Stimulated activated CD8-positive, alpha-beta memory T cell treated with anti-CD3 and anti-CD28 coated beads, Interleukin-7, amount 100 ng/mL, for 4 hours (primary cell): ENCODE measurements around the gene MAFG.
A peak's percentile ranks its signal among the peaks of the same experiment; 100 is the strongest.

ENCODE experiments used
- DNase-seq, 2 donors: peaks; one replicate each; pipeline ENCODE4 v3.0.0-alpha.2; 2020; ENCODE audit warnings: low read depth in 2 of 2

MAFG gene

GRCh38 chr17:81927653-81928543 is at the start of gene MAFG:
TSS of gene MAFG (minus strand) at chr17:81927735. CDS start at chr17:81923185, 4,550 bp downstream.
- DNase-seq: peak; percentile 77 to 86

GRCh38 chr17:81976332-81977210 is 49.0 kb upstream of the MAFG start:
- DNase-seq: no peak

GRCh38 chr17:81973432-81973831 is 45.9 kb upstream of the MAFG start:
- DNase-seq: no peak

- no peak for DNase-seq
These were observed 41.6 kb upstream of the MAFG start for GRCh38 chr17:81968850-81969812.

- DNase-seq: no peak
These were observed 40.8 kb upstream of the MAFG start for GRCh38 chr17:81968396-81968745.

GRCh38 chr17:81967533-81968395 is 40.2 kb upstream of the MAFG start:
- DNase-seq: peak; percentile 85

- DNase-seq: no peak
These were observed 39.7 kb upstream of the MAFG start for GRCh38 chr17:81967244-81967532.

GRCh38 chr17:81966343-81967243 is 39.1 kb upstream of the MAFG start:
- no peak for DNase-seq

GRCh38 chr17:81964081-81964849 is 36.7 kb upstream of the MAFG start:
- no peak for DNase-seq

GRCh38 chr17:81962499-81963441 is 35.2 kb upstream of the MAFG start:
- DNase-seq: no peak

GRCh38 chr17:81961521-81962498 is 34.3 kb upstream of the MAFG start:
- DNase-seq: no peak

GRCh38 chr17:81961087-81961511 is 33.6 kb upstream of the MAFG start, which contains the start of gene NOTUM:
TSS of gene NOTUM (minus strand) at chr17:81961187. CDS start at chr17:81960909, 278 bp downstream.
- DNase-seq: no peak

- DNase-seq: no peak
These were observed 32.8 kb upstream of the MAFG start for GRCh38 chr17:81960130-81960958.

- DNase-seq: peak; percentile 34 to 77
These were observed 32.0 kb upstream of the MAFG start for GRCh38 chr17:81959362-81960129.
